Keratinocyte (primary cell): Measurements from ENCODE around the gene TBCA. TPM values are rescaled to one million over a fixed set of nuclear protein-coding genes. Genes with fewer than 3 reads are reported as not detected.

Experiments
- DNase-seq: peaks from one replicate; pipeline ENCODE4 v3.0.0-alpha.2; 2011; ENCODE audit warnings: low read depth, missing footprints, low spot score
- FAIRE-seq: peaks from 2 replicates; lab custom pipeline; 2011; peaks lifted over from hg19 to GRCh38; lab: Jason Lieb, UNC
- H2AFZ ChIP-seq: 2 replicates; pipeline ENCODE4 v1.6.0; 2012; ENCODE audit warnings: low read length, control low read depth, inconsistent platforms; ENCODE audit not compliant: control insufficient read depth
- H3K27ac ChIP-seq: 2 replicates; pipeline ENCODE4 v1.5.1; 2011; ENCODE audit warnings: low read length; ENCODE audit not compliant: control insufficient read depth, insufficient read depth
- H3K27me3 ChIP-seq: 3 replicates; pipeline ENCODE4 v1.6.0; 2011; ENCODE audit warnings: low read length; ENCODE audit not compliant: control insufficient read depth, insufficient read depth; ENCODE audit errors: extremely low read depth
- H3K36me3 ChIP-seq, 2 experiments: 2 replicates in 1 of 2; 3 replicates in 1 of 2; pipeline ENCODE4 v1.5.1; 2011; ENCODE audit warnings: low read length in 2 of 2, mild to moderate bottlenecking in 1 of 2; ENCODE audit not compliant: control insufficient read depth in 2 of 2, insufficient read depth in 2 of 2; ENCODE audit errors: extremely low read depth in 1 of 2
- H3K4me1 ChIP-seq: 3 replicates; pipeline ENCODE4 v1.5.1; 2011; ENCODE audit warnings: low read length; ENCODE audit not compliant: control insufficient read depth, insufficient read depth; ENCODE audit errors: extremely low read depth
- H3K4me2 ChIP-seq: 3 replicates; pipeline ENCODE4 v1.6.0; 2011; ENCODE audit warnings: low read depth, low read length; ENCODE audit not compliant: control insufficient read depth, insufficient read depth; ENCODE audit errors: extremely low read depth
- H3K4me3 ChIP-seq, 3 experiments: fragments of 200-600 bp in 1 of 3; sonication (generic) in 1 of 3; 2 replicates in 2 of 3; 3 replicates in 1 of 3; pipeline ENCODE4 v1.5.1; 2011 to 2016; ENCODE audit warnings: low read length in 3 of 3, mild to moderate bottlenecking in 3 of 3, control low read depth in 2 of 3, inconsistent platforms in 1 of 3, low read depth in 1 of 3, mixed read lengths in 1 of 3, mixed run types in 1 of 3, moderate library complexity in 1 of 3; ENCODE audit not compliant: control insufficient read depth in 2 of 3, insufficient read depth in 2 of 3; ENCODE audit errors: extremely low read depth in 1 of 3
- H3K79me2 ChIP-seq: 2 replicates; pipeline ENCODE4 v1.6.0; 2012; ENCODE audit warnings: low read length; ENCODE audit not compliant: control insufficient read depth, insufficient read depth
- H3K9ac ChIP-seq: 3 replicates; pipeline ENCODE4 v1.6.0; 2011; ENCODE audit warnings: low read length; ENCODE audit not compliant: control insufficient read depth, insufficient read depth; ENCODE audit errors: extremely low read depth
- H3K9me1 ChIP-seq: 3 replicates; pipeline ENCODE4 v1.6.0; 2011; ENCODE audit warnings: low read length; ENCODE audit not compliant: control insufficient read depth, insufficient read depth; ENCODE audit errors: extremely low read depth
- H3K9me3 ChIP-seq: 2 replicates; pipeline ENCODE4 v1.5.1; 2012; ENCODE audit warnings: low read depth, low read length; ENCODE audit not compliant: control insufficient read depth
- H4K20me1 ChIP-seq: 3 replicates; pipeline ENCODE4 v1.6.0; 2011; ENCODE audit warnings: low read length; ENCODE audit not compliant: control insufficient read depth, insufficient read depth; ENCODE audit errors: extremely low read depth
- EZH2 ChIP-seq: IDR thresholded peaks from one replicate; pipeline ENCODE4 v1.6.1; 2012; ENCODE audit warnings: inconsistent platforms, mild to moderate bottlenecking, low read length, moderate library complexity
- dilution Hi-C: fragments of 300-500 bp; cut with MboI; formaldehyde crosslinking; loops from one replicate; pipeline ENCODE4 v1.7.0; 2020; ENCODE audit warnings: low sequenced_read_pairs; ENCODE audit not compliant: extremely low pct_ligation_motif_present
- polyA plus RNA-seq, 5 experiments: library from polyadenylated mRNA; depleted of rRNA in 3 of 5; stranded (reverse) in 3 of 5; stranded (forward) in 1 of 5; unstranded in 1 of 5; fragments of >200 nt; gene quantifications; 1 replicate in 1 of 5; 2 replicates in 3 of 5; 3 replicates in 1 of 5; pipeline versions ENCODE4 v1.2.1 to v1.2.3, GENCODE V29; 2011 to 2012; ENCODE audit warnings: missing spikeins in 2 of 5, low read depth in 1 of 5, low replicate concordance in 1 of 5
- TF ChIP-seq, protein P1 (sequence below), 3 experiments: IDR thresholded peaks in 1 of 3; conservative IDR thresholded peaks in 1 of 3; optimal IDR thresholded peaks in 1 of 3; 2 replicates in 2 of 3; 3 replicates in 1 of 3; pipeline versions ENCODE3 to v1.5.1; 2011; ENCODE audit warnings: low read length in 3 of 3, mild to moderate bottlenecking in 3 of 3, moderate library complexity in 2 of 3, control low read depth in 1 of 3, inconsistent platforms in 1 of 3; ENCODE audit not compliant: insufficient read depth in 2 of 3; ENCODE audit errors: extremely low read depth in 1 of 3

TBCA gene
- polyA plus RNA-seq, 1 donor (not counting 4 experiments of a cell fraction or from before 2014, with no cell fraction given): 225 TPM

DNA sequence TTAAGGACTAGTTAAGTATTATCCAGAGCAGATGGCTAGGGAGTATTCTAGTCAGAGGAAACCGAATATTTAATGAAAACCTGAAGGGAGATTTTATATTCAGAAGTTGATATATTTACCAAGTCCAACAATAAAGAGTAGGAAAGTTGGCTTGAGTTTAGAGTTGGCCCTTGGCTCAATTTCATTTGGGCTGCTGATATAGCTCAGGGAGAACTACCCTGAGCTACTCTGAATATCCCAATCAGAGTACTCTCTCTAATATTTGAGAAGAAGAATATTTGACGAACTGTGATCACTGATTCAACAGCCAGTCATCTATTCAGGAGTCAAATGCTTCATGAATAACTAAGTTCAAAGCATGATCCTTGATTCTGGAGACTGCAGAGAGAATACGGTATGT lies 34.5 kb downstream of the TBCA start:
- no peak for FAIRE-seq

DNA sequence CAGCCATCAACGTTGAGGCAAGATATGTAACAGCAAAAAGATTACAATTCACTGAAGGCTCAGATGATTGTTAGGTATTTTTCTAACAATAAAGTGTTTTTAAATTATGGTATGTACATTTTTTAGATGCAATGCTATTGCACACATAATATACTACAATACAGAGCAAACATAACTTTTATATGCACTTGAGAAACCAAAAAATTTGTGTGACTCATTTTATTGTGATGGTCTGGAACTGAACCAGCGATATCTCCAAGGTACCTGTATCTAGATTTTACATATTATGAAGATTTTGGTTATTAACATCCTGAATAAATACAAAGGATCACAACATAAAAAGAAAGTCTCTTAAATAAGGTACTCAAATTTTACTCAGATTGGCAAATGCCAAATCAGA lies 41.3 kb downstream of the TBCA start:
- dilution Hi-C loops: no loop called here
- no peaks in the 10 kb centered on the region for H3K4me1 ChIP-seq
- TF ChIP-seq, protein P1, sequence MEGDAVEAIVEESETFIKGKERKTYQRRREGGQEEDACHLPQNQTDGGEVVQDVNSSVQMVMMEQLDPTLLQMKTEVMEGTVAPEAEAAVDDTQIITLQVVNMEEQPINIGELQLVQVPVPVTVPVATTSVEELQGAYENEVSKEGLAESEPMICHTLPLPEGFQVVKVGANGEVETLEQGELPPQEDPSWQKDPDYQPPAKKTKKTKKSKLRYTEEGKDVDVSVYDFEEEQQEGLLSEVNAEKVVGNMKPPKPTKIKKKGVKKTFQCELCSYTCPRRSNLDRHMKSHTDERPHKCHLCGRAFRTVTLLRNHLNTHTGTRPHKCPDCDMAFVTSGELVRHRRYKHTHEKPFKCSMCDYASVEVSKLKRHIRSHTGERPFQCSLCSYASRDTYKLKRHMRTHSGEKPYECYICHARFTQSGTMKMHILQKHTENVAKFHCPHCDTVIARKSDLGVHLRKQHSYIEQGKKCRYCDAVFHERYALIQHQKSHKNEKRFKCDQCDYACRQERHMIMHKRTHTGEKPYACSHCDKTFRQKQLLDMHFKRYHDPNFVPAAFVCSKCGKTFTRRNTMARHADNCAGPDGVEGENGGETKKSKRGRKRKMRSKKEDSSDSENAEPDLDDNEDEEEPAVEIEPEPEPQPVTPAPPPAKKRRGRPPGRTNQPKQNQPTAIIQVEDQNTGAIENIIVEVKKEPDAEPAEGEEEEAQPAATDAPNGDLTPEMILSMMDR (optimal IDR thresholded peaks at IDR 0.05 in 1 of 3, IDR thresholded peaks at IDR 0.05 in 1 of 3, conservative IDR thresholded peaks at IDR 0.05 in 1 of 3; ENCODE audit: extremely low read depth in 1 of 3, insufficient read depth in 2 of 3, low read length in 3 of 3): no peak
- TF ChIP-seq EZH2: no peak
- H3K9me1 ChIP-seq: no peaks in the 10 kb centered on the region
- no peak for FAIRE-seq
- no peak for DNase-seq
- no peaks in the 10 kb centered on the region for H3K9me3 ChIP-seq
- peaks cover 86% of the 10 kb centered on the region for H3K79me2 ChIP-seq
- no peak overlapping the region for H3K4me3 ChIP-seq
- H3K9ac ChIP-seq: no peak overlapping the region
- no peak overlapping the region for H2AFZ ChIP-seq
- peaks cover 9% of the 10 kb centered on the region for H4K20me1 ChIP-seq
- no peak overlapping the region for H3K4me2 ChIP-seq
- H3K27me3 ChIP-seq: no peaks in the 10 kb centered on the region
- no peak overlapping the region for H3K27ac ChIP-seq
- H3K36me3 ChIP-seq: no peaks in the 10 kb centered on the region

More for the DNA sequence above, 34.5 kb downstream of the TBCA start:
- H3K4me2 ChIP-seq: no peak overlapping the region
- no peak overlapping the region for H3K27ac ChIP-seq
- no peaks in the 10 kb centered on the region for H3K4me1 ChIP-seq
- H3K9me3 ChIP-seq: no peaks in the 10 kb centered on the region
- H3K79me2 ChIP-seq: peaks cover 87% of the 10 kb centered on the region
- peaks cover 21% of the 10 kb centered on the region for H4K20me1 ChIP-seq
- no peaks in the 10 kb centered on the region for H3K36me3 ChIP-seq
- DNase-seq: no peak
- no peak overlapping the region for H3K4me3 ChIP-seq
- no peak overlapping the region for H3K9ac ChIP-seq
- TF ChIP-seq EZH2: no peak
- TF ChIP-seq, protein P1 (optimal IDR thresholded peaks at IDR 0.05 in 1 of 3, IDR thresholded peaks at IDR 0.05 in 1 of 3, conservative IDR thresholded peaks at IDR 0.05 in 1 of 3; ENCODE audit: extremely low read depth in 1 of 3, insufficient read depth in 2 of 3, low read length in 3 of 3): no peak
- peaks cover 3% of the 10 kb centered on the region for H3K9me1 ChIP-seq
- H2AFZ ChIP-seq: no peak overlapping the region
- no peaks in the 10 kb centered on the region for H3K27me3 ChIP-seq
- dilution Hi-C loops: no loop called here
